Fibroblast of skin of abdomen (primary cell): ENCODE data around the gene PRKCA.
"Not testable (repeated sequence)": the region's sequence is repeated elsewhere in the genome, so short reads cannot be mapped to it uniquely, and the experiment has no call there.

ENCODE experiments used
- DNase-seq: peaks from one replicate; pipeline ENCODE4 v3.0.0-alpha.2; 2013

The PRKCA gene

GRCh38 chr17:66386498-66387351 lies 84.3 kb downstream of the PRKCA start:
- no peak for DNase-seq

DNA sequence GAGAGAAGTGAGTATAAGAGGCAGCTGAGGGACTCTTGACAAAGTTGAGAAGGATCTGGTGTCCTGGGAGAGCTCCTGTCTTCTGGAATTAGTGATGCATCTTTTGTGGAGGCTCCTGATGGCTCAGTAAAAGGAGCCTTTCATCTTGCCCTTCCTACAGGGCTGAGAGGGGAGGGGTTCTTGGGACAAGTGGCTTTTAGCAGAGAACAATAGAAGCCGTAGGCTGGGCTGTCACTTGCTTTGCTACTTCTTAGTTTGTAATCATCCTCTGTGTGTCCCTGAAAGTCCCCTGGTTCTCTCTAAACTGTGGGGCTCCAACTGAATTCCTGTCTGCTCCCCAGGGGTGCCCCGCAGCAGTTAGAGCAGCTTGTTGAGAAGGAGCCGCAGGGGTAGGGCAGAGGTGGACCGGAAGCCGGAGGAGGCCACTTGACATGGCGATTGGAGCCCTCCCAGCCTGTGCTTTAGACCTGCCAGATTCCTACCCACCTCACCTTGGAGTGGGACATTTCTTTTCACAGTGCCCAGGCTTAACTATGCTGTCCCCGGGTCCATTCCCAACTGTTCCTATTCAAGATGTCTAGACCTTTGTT lies 85.1 kb downstream of the PRKCA start:
- DNase-seq, result no peak

DNA sequence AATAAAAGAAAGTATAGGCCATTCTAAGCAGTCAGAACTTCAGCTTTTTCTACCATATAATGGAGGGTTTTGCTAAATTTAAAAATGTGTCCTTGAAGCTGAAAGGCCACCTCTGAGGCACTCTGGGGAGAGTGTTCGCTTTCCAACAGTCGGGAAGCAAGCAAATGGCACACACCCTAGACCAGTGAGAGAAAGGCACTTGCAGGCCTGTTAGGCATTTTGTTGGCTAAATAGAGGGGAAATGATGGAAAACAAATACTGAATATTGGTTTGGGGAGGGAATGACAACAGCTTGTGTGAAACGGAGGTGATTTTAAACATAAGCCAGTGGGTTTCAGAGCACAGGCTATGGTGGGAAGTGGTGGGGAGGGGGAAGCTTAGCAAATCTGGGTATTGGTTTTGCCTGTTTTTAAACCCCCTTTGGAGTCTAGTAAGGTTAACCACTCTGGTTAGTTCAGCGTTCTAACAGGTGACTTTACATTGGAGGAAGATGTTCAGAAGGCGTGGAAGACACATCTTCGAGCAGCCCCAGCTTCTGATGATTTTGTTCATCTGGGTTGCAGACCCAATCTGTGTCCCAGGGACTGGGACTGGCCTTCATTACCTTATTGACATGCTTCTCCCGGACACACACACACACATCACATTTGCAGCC lies 90.5 kb downstream of the PRKCA start:
- no peak for DNase-seq

- DNase-seq, result no peak
Measured at GRCh38 chr17:66395961-66396360, 93.5 kb downstream of the PRKCA start.

GRCh38 chr17:66397486-66397885 lies 95.1 kb downstream of the PRKCA start:
- peak; percentile 28 for DNase-seq

- no peak for DNase-seq
Measured at GRCh38 chr17:66398059-66398458, 95.6 kb downstream of the PRKCA start.

GRCh38 chr17:66398617-66399016 lies 96.2 kb downstream of the PRKCA start:
- DNase-seq, result no peak

DNA sequence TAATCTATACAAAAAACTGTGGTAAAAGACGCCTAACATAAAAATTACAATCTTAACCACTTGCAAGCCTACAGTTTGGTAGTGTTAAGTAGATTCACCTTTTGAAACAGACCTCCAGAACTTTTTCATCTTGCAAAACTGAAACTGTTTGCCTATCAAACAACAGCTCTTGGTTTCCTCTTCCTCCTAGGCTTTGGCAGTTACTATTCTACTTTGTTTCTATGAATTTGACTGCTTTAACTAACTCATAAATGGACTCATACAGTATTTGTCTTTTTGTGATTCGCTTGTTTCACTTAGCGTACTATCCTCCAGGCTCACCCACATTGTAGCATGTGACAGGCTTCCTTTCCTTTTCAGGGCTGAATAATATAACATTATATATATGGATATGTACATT lies 97.0 kb downstream of the PRKCA start:
- DNase-seq, result no peak

DNA sequence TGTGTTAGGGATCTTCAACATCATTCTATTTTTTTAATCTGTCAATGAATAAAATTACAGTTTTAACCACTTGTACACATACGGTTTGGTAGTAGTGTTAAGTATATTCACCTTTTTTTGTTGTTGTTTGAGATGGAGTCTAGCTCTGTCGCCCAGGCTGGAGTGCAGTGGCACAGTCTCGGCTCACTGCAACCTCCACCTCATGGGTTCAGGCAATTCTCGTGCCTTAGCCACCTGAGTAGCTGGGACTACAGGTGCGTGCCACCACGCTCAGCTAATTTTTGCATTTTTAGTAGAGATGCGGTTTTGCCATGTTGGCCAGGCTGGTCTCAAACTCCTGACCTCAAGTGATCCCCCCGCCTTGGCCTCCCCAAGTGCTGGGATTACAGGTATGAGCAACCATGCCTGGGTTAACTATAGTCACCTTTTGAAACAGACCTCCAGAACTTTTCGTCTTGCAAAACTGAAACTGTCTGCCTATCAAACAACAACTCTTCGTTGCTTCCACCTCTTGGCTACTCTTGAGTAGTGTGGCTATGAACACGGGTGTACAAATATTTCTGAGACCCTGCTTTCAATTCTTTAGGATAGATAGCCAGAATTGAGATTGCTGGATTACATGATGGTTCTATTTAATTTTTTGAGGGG lies 97.8 kb downstream of the PRKCA start:
- DNase-seq, result not testable (repeated sequence)

DNA sequence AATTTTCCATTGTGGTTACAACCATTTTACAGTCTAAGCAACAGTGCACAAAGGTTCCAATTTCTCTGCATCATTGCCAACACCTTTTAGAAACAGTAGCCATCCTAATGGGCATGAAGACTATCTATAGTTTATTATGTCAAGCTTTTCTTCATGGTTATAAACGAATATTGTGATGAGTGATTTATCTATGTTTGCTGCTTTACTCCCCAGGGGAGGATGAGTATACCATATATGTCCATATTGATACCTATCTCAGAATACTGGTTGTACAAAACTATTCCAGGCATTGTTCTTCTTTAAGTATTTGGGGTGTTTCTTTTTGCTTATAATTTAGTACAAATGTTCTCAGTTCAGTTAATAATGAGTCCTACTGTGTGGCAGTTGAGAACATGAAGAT lies 98.3 kb downstream of the PRKCA start:
- DNase-seq, result no peak

DNA sequence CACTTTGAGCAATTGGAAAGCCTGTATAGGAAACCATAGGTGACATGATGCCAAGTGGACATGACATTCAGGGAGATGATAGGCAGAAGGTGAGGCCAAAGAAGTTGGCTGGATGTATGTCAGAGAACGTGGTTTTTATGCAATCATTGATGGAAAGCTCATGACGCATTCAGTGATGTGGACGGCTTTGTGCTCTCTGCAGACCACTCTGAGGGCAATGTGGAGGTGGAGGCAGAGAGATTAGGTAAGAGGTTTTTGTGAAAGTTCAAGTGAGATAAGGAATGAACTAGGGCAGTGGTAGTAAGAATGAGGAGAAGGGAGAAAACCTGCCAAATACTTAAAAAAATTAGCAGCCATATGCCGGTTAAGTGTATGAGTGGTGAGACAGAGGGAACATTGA lies 99.0 kb downstream of the PRKCA start:
- no peak for DNase-seq

DNA sequence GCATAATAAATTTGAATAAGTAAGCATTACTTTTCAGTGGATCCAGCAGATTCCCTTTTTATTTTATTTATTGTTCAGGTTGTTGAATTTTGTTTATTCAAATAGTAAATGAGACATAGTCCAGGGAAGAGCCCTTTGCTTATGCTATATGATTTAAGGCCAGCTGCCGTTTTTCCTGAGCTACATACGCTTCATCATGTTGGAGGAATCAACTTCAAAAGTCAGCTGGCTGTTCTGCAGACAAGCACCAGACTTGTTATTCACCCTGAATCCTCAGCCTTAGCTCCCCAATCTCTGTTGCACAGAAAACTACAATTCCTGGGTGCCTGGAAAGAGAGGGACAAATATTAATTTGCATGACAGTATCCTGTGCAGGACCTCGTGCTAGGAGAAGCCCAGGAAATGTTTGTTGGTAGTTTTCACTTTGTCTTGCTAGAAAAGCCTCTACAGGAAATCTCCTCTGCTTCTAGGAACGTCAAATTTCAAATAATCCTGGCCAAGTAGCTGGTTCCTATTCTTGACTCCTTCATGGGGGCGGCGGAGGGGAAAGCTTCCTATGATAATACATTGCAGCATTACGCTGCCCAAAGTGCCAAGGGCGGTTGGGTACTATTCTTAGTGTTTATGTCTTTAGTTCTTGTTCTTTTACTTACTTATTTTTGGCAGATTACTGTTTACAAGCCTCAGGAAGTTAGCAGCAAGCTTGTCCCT lies 101.6 kb downstream of the PRKCA start:
- DNase-seq, result no peak

DNA sequence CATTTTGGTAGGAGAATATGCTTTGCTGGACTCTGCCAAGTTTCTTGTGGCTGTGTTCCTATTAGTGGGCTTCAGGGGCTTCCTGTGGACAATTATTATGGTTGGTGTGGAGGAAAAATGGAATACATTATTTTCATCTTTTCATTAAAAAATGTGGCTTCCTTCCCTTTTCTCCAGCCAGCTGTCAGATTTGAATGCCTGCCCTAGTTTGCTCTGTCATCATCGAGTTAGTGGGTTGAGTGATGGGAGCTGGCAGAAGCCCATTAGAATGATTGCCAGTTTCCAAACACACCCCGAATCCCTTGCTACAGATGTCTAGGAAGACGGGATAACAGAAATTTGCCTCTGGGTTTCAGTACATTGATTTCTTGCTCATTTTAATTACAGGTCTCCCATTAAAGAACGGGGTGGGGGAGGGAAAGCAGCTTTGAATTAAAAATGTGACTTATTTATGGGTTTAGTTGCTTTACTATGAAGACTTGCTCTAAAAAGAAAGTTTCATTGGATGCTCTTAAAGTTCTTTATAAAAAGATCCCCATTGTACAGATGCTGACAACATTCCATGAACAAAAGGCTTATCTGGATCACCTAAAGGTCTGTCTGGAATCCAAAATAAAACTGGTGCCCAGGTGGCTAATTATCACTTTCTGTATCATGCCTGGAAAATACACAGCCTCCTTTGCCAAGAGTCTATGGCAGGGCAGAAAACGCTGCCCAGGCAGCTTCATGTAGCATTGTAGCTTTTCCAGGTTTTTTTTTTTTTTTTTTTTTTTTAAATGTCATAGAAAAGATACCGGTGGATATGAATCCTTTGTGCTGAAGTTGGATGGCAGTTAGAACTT lies 103.6 kb downstream of the PRKCA start:
- peak; percentile 74 for DNase-seq

- no peak for DNase-seq
Measured at GRCh38 chr17:66406701-66407644, 104.6 kb downstream of the PRKCA start.

- no peak for DNase-seq
Measured at GRCh38 chr17:66407864-66408263, 105.5 kb downstream of the PRKCA start.

DNA sequence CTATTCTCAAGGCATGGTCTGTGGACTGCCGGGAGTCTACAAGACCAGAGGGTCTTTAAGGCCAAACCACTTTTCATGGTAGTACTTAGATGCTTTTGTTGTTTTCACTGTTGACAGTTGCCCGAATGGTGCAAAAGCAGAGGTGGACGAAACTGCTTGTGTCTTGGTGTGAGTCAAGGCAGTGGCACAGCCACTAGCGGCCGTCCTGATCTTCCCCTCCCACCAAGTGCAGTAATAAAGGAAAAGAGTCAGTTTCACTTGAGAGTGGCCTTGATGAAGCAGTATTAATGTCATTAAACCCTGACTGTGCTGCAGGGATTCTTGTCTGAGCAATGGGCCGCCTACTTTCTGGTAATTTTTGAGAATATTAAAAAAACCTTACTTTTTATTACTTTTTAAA lies 109.1 kb downstream of the PRKCA start:
- DNase-seq, result no peak

DNA sequence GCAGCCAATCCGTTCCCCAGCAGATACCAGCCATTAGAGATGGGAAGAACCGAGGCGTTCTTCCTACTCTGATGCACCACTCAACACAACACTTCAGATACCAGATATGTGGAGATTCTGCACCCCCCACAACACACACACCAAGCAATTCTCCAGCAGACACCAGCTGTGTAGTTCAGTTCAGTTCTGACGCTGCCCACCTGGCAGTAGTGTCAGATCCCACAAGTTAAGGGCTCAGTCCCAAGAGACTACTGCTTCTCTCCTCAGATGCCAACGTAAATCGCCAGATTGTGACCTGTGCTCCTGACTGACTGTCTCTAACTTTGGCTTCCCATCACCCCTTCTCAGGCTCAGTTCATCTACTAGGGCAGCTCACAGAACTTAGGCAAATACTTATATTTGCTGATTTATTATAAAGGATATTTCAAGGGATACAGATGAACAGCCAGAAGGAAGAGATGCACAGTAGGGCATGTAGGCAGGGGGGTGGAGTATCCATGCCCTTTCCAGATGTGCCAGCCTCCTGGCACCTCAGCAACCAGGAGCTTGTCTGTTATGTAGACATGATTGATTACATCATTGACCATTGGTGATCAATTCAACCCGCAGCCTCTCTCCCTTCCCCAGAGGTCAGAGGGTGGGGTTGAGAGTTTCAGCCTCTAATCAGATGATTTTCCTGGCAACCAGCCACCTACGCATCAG lies 110.6 kb downstream of the PRKCA start:
- no peak for DNase-seq

DNA sequence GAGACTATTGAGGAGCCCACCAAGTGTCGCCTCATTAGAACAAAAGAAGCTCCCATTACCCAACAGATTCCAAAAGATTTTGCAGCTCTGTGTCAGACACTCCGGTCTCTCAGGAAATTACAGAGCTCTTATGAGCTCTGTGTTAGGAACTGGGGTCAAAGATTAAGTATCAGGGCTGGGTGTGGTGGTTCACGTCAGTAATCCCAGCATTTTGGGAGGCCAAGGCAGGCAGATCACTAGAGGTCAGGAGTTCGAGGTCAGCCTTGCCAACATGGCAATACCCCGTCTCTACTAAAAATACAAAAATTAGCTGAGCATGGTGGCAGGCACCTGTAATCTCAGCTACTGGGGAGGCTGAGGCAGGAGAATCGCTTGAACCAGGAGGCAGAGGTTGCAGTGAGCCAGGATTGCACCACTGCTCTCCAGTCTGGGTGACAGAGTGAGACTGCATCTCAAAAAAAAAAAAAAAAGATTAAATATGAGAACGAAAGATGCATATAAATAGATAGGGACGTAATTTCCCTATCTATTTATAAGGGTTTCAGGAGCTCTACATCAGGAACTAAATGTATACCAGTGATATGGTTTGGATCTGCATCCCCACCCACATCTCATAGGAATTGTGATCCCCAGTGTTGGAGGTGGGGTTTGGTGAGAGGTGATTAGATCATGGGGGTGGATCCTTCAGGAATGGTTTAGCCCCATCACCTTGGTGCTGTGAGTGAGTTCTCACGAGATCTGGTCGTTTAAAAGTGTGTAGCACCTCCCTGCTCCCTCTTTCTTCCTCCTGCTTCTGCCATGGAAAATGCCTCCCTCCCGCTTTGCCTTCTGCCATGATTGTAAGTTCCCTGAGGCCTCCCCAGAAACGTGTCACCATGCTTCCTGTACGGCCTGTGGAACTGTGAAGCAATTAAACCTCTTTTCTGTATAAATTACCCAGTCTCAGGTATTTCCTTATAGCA lies 111.4 kb downstream of the PRKCA start:
- DNase-seq, result no peak
